ENCODE results near the gene SGPP1.
"Not testable (repeated sequence)": the region's sequence is repeated elsewhere in the genome, so short reads cannot be mapped to it uniquely, and the experiment has no call there.

Gene SGPP1

GRCh38 chr14:63727736-63728728 lies at the start of gene SGPP1:
Gene SGPP1, minus strand, starts transcription at chr14:63728065. Its CDS starts 121 bp downstream, at chr14:63727944.
- DNase-seq = peak; percentile 73

- no peak for DNase-seq
Measured at GRCh38 chr14:63777024-63777423, 49.2 kb upstream of the SGPP1 start.

GRCh38 chr14:63773504-63773903 lies 45.6 kb upstream of the SGPP1 start:
- DNase-seq = no peak

- peak; percentile 65 for DNase-seq
Measured at GRCh38 chr14:63770187-63770807, 42.4 kb upstream of the SGPP1 start.

- DNase-seq = no peak
Measured at GRCh38 chr14:63766611-63767010, 38.7 kb upstream of the SGPP1 start.

GRCh38 chr14:63764620-63765139 lies 36.8 kb upstream of the SGPP1 start:
- no peak for DNase-seq

- no peak for DNase-seq
Measured at GRCh38 chr14:63764103-63764502, 36.2 kb upstream of the SGPP1 start.

- DNase-seq = peak; percentile 29
Measured at GRCh38 chr14:63761351-63762117, 33.7 kb upstream of the SGPP1 start.

GRCh38 chr14:63760014-63760413 lies 32.1 kb upstream of the SGPP1 start:
- peak; percentile 65 for DNase-seq

- peak; percentile 69 for DNase-seq
Measured at GRCh38 chr14:63759456-63759855, 31.6 kb upstream of the SGPP1 start.

- no peak for DNase-seq
Measured at GRCh38 chr14:63757211-63757610, 29.3 kb upstream of the SGPP1 start.

- peak; percentile 83 for DNase-seq
Measured at GRCh38 chr14:63752449-63753169, 24.7 kb upstream of the SGPP1 start.

GRCh38 chr14:63751076-63751475 lies 23.2 kb upstream of the SGPP1 start:
- not testable (repeated sequence) for DNase-seq

- peak; percentile 15 for DNase-seq
Measured at GRCh38 chr14:63747846-63748245, 20.0 kb upstream of the SGPP1 start.

GRCh38 chr14:63745858-63746425 lies 18.1 kb upstream of the SGPP1 start:
- peak; percentile 56 for DNase-seq

GRCh38 chr14:63745272-63745671 lies 17.4 kb upstream of the SGPP1 start:
- DNase-seq = no peak

- DNase-seq = no peak
Measured at GRCh38 chr14:63737582-63738006, 9.7 kb upstream of the SGPP1 start.

- DNase-seq = no peak
Measured at GRCh38 chr14:63735720-63736119, 7.9 kb upstream of the SGPP1 start.

GRCh38 chr14:63730659-63731058 lies 2.8 kb upstream of the SGPP1 start:
- DNase-seq = no peak

GRCh38 chr14:63727231-63727735 lies 582 bp downstream of the SGPP1 start:
- peak; percentile 51 for DNase-seq

GRCh38 chr14:63726499-63726898 lies 1.4 kb downstream of the SGPP1 start:
- DNase-seq = peak; percentile 39
